Central memory CD8-positive, alpha-beta T cell (primary cell): ENCODE data around the gene KISS1.

Experiments used
- ATAC-seq: fragments of 150-1000 bp; cut with Tn5 transposase; replicated peaks from 2 replicates; pipeline ENCODE4 v1.10.0; 2022; ENCODE audit warnings: mild to moderate bottlenecking, moderate FRiP score, moderate number of reproducible peaks; ENCODE audit not compliant: poor library complexity, severe bottlenecking; ENCODE audit errors: extremely low read depth
- DNase-seq, 2 donors: peaks; one replicate each; pipeline ENCODE4 v3.0.0; 2021; ENCODE audit warnings: low spot score in 2 of 2
- H3K27ac Mint-ChIP-seq: one replicate; pipeline ENCODE4 v1.8.0; 2022; ENCODE audit warnings: low read depth, mild to moderate bottlenecking, moderate library complexity, mixed read lengths
- H3K27me3 Mint-ChIP-seq: one replicate; pipeline ENCODE4 v1.8.0; 2022; ENCODE audit warnings: mixed read lengths
- H3K36me3 Mint-ChIP-seq: one replicate; pipeline ENCODE4 v1.8.0; 2022; ENCODE audit warnings: mild to moderate bottlenecking, moderate library complexity, mixed read lengths; ENCODE audit not compliant: insufficient read depth
- H3K4me1 Mint-ChIP-seq: one replicate; pipeline ENCODE4 v1.8.0; 2022; ENCODE audit warnings: mixed read lengths
- H3K4me3 Mint-ChIP-seq: one replicate; pipeline ENCODE4 v1.8.0; 2022; ENCODE audit warnings: mild to moderate bottlenecking, moderate library complexity, mixed read lengths
- H3K9me3 Mint-ChIP-seq: one replicate; pipeline ENCODE4 v1.8.0; 2022; ENCODE audit warnings: mixed read lengths

KISS1 gene

GRCh38 chr1:204155881-204156280 lies 40.4 kb downstream of the KISS1 start:
- DNase-seq (no peak), ATAC-seq (no peak)
- Mint-ChIP-seq H3K9me3 (no peaks in the 10 kb centered on the region), H3K27ac (no peak overlapping the region), H3K4me1 (no peaks in the 10 kb centered on the region), H3K4me3 (no peak overlapping the region), H3K36me3 (peaks cover 3% of the 10 kb centered on the region), H3K27me3 (peaks cover 34% of the 10 kb centered on the region)

GRCh38 chr1:204154568-204155255 lies 41.6 kb downstream of the KISS1 start:
- H3K4me3 Mint-ChIP-seq: no peak overlapping the region
- peaks cover 5% of the 10 kb centered on the region for H3K36me3 Mint-ChIP-seq
- no peak for DNase-seq
- H3K9me3 Mint-ChIP-seq: no peaks in the 10 kb centered on the region
- H3K27me3 Mint-ChIP-seq: peaks cover 34% of the 10 kb centered on the region
- peaks cover 6% of the 10 kb centered on the region for H3K4me1 Mint-ChIP-seq
- no peak for ATAC-seq
- H3K27ac Mint-ChIP-seq: no peak overlapping the region

GRCh38 chr1:204153667-204154066 lies 42.6 kb downstream of the KISS1 start:
- Mint-ChIP-seq H3K4me3 (no peak overlapping the region), H3K36me3 (peaks cover 5% of the 10 kb centered on the region), H3K27me3 (peaks cover 34% of the 10 kb centered on the region), H3K4me1 (peaks cover 6% of the 10 kb centered on the region), H3K9me3 (no peaks in the 10 kb centered on the region), H3K27ac (no peak overlapping the region)
- no peak for DNase-seq
- no peak for ATAC-seq

GRCh38 chr1:204152310-204153044 lies 43.8 kb downstream of the KISS1 start:
- Mint-ChIP-seq H3K27ac (no peak overlapping the region), H3K36me3 (peaks cover 5% of the 10 kb centered on the region), H3K27me3 (peaks cover 34% of the 10 kb centered on the region), H3K9me3 (no peaks in the 10 kb centered on the region), H3K4me3 (peak overlapping the region; percentile 72), H3K4me1 (peaks cover 6% of the 10 kb centered on the region)
- ATAC-seq (no peak), DNase-seq (no peak)

GRCh38 chr1:204151552-204152309 lies 44.6 kb downstream of the KISS1 start, which contains the start of gene ETNK2:
Gene ETNK2 (minus strand): TSS chr1:204152044. CDS start chr1:204151852, 192 bp downstream.
- H3K27ac Mint-ChIP-seq: peak within 1 kb of the TSS; percentile 57
- H3K4me1 Mint-ChIP-seq: peaks cover 6% of the 10 kb centered on the region
- DNase-seq (peak; percentile 26 to 29), ATAC-seq (peak; percentile 61)
- peaks cover 30% of the 10 kb centered on the region for H3K27me3 Mint-ChIP-seq
- H3K36me3 Mint-ChIP-seq: peaks cover 2% of the 10 kb centered on the region
- H3K4me3 Mint-ChIP-seq: peak within 1 kb of the TSS; percentile 72
- H3K9me3 Mint-ChIP-seq: no peaks in the 10 kb centered on the region

GRCh38 chr1:204150702-204151551 lies 45.4 kb downstream of the KISS1 start:
- Mint-ChIP-seq H3K36me3 (peaks cover 4% of the 10 kb centered on the region), H3K27me3 (peaks cover 22% of the 10 kb centered on the region), H3K4me3 (peak overlapping the region; percentile 72), H3K9me3 (no peaks in the 10 kb centered on the region), H3K27ac (peak overlapping the region; percentile 57), H3K4me1 (peaks cover 6% of the 10 kb centered on the region)
- ATAC-seq (peak; percentile 33), DNase-seq (no peak)

- Mint-ChIP-seq H3K27me3 (peaks cover 14% of the 10 kb centered on the region), H3K4me3 (peak overlapping the region; percentile 72), H3K4me1 (peaks cover 6% of the 10 kb centered on the region), H3K9me3 (no peaks in the 10 kb centered on the region), H3K36me3 (peaks cover 4% of the 10 kb centered on the region), H3K27ac (peak overlapping the region; percentile 44)
- DNase-seq: no peak
- no peak for ATAC-seq
Measured at GRCh38 chr1:204149635-204150565, 46.4 kb downstream of the KISS1 start.

- no peaks in the 10 kb centered on the region for H3K9me3 Mint-ChIP-seq
- peaks cover 19% of the 10 kb centered on the region for H3K27me3 Mint-ChIP-seq
- no peak for DNase-seq
- no peak overlapping the region for H3K4me3 Mint-ChIP-seq
- no peak overlapping the region for H3K27ac Mint-ChIP-seq
- peaks cover 4% of the 10 kb centered on the region for H3K36me3 Mint-ChIP-seq
- no peak for ATAC-seq
- H3K4me1 Mint-ChIP-seq: peaks cover 6% of the 10 kb centered on the region
Measured at GRCh38 chr1:204149107-204149506, 47.2 kb downstream of the KISS1 start.

GRCh38 chr1:204147406-204148383 lies 48.6 kb downstream of the KISS1 start:
- no peak for DNase-seq
- H3K27me3 Mint-ChIP-seq: peaks cover 21% of the 10 kb centered on the region
- H3K4me3 Mint-ChIP-seq: no peak overlapping the region
- H3K36me3 Mint-ChIP-seq: peaks cover 4% of the 10 kb centered on the region
- no peaks in the 10 kb centered on the region for H3K9me3 Mint-ChIP-seq
- no peak for ATAC-seq
- H3K4me1 Mint-ChIP-seq: peaks cover 6% of the 10 kb centered on the region
- H3K27ac Mint-ChIP-seq: peak overlapping the region; percentile 61

GRCh38 chr1:204146965-204147364 lies 49.3 kb downstream of the KISS1 start:
- Mint-ChIP-seq H3K9me3 (no peaks in the 10 kb centered on the region), H3K36me3 (peaks cover 4% of the 10 kb centered on the region), H3K4me3 (no peak overlapping the region), H3K27me3 (peaks cover 22% of the 10 kb centered on the region), H3K4me1 (peaks cover 6% of the 10 kb centered on the region), H3K27ac (no peak overlapping the region)
- no peak for DNase-seq
- no peak for ATAC-seq
